Iris pigment epithelial cell (primary cell): ENCODE data around the gene HLA-DQB1.
A peak's percentile ranks its signal among the peaks of the same experiment; 100 is the strongest.

Source experiments
- DNase-seq: peaks from one replicate; pipeline ENCODE4 v3.0.0-alpha.2; 2011; ENCODE audit warnings: low read depth

The HLA-DQB1 gene

GRCh38 chr6:32625137-32625536 lies 41.3 kb downstream of the HLA-DQB1 start:
- no peak for DNase-seq

- DNase-seq: no peak
Measured at GRCh38 chr6:32624565-32624964, 41.9 kb downstream of the HLA-DQB1 start.

- no peak for DNase-seq
Measured at GRCh38 chr6:32623693-32624092, 42.8 kb downstream of the HLA-DQB1 start.

GRCh38 chr6:32622545-32623401 lies 43.7 kb downstream of the HLA-DQB1 start:
- peak; percentile 71 for DNase-seq

GRCh38 chr6:32621372-32621771 lies 45.1 kb downstream of the HLA-DQB1 start:
- no peak for DNase-seq

- DNase-seq: no peak
Measured at GRCh38 chr6:32617751-32618150, 48.7 kb downstream of the HLA-DQB1 start.

GRCh38 chr6:32615885-32616532 lies 50.4 kb downstream of the HLA-DQB1 start:
- no peak for DNase-seq

- DNase-seq: no peak
Measured at GRCh38 chr6:32614366-32615081, 51.9 kb downstream of the HLA-DQB1 start.

GRCh38 chr6:32613475-32613874 lies 53.0 kb downstream of the HLA-DQB1 start:
- no peak for DNase-seq

- DNase-seq: no peak
Measured at GRCh38 chr6:32610682-32611296, 55.7 kb downstream of the HLA-DQB1 start.

- peak; percentile 95 for DNase-seq
Measured at GRCh38 chr6:32609731-32610640, 56.5 kb downstream of the HLA-DQB1 start.
